Measurements from ENCODE around the gene FOXI1. TPM values are rescaled to one million over a fixed set of nuclear protein-coding genes. Genes with fewer than 3 reads are reported as not detected.

FOXI1 gene
- total RNA-seq, 2 experiments from 2014 or later = 0.28 TPM; not detected in 1

DNA sequence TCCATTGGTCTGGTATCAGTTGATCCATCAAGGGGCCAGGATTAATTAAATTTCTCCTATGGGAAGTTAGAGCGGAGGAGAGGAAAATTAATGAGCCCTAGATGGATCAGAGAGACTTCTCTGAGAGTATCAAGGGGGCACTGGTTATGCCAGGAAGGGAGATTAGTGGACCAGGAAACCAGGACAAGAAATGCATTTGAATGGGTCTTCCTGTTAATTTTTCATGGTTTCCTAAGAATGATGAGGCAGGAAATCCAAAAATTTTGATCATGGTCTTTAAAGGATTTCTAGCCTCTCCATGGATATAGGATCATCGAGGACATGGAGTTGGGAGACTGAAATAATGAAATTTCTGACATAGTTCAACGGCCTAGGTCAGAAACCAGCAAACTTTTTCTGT, 30.8 kb downstream of the FOXI1 start:
- TF ChIP-seq, protein P1, sequence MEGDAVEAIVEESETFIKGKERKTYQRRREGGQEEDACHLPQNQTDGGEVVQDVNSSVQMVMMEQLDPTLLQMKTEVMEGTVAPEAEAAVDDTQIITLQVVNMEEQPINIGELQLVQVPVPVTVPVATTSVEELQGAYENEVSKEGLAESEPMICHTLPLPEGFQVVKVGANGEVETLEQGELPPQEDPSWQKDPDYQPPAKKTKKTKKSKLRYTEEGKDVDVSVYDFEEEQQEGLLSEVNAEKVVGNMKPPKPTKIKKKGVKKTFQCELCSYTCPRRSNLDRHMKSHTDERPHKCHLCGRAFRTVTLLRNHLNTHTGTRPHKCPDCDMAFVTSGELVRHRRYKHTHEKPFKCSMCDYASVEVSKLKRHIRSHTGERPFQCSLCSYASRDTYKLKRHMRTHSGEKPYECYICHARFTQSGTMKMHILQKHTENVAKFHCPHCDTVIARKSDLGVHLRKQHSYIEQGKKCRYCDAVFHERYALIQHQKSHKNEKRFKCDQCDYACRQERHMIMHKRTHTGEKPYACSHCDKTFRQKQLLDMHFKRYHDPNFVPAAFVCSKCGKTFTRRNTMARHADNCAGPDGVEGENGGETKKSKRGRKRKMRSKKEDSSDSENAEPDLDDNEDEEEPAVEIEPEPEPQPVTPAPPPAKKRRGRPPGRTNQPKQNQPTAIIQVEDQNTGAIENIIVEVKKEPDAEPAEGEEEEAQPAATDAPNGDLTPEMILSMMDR (IDR thresholded peaks at IDR 0.05) = no peak
- no peaks in the 10 kb centered on the region for H3K36me3 Mint-ChIP-seq (ENCODE audit: low read depth)
- H3K9me3 Mint-ChIP-seq = no peaks in the 10 kb centered on the region
- H3K4me3 Mint-ChIP-seq = no peak overlapping the region
- Histone ChIP-seq H3K36me3 (ENCODE audit: insufficient read depth, low read length) (no peaks in the 10 kb centered on the region), H3K4me1 (ENCODE audit: insufficient read depth, low read length) (no peaks in the 10 kb centered on the region), H3K9me3 (ENCODE audit: control insufficient read depth in 1 of 2, insufficient read depth in 1 of 2, low read length in 2 of 2) (no peaks in the 10 kb centered on the region), H3K27me3 (ENCODE audit: control insufficient read depth in 1 of 2, insufficient read depth in 2 of 2, low read length in 2 of 2) (peaks cover 0 to 6% of the 10 kb centered on the region in 2 experiments), H3K27ac (ENCODE audit: low read depth in 1 of 2, low read length in 2 of 2) (no peak overlapping the region), H3K4me3 (ENCODE audit: low read length) (no peak overlapping the region)
- ChIA-PET CTCF (no interaction called here), POLR2A (no interaction called here)
- intact Hi-C loops (cut with DNase I, micrococcal nuclease) = no loop called here
- no peak overlapping the region for H3K27ac Mint-ChIP-seq
- no peak for DNase-seq
- peaks cover 14% of the 10 kb centered on the region for H3K27me3 Mint-ChIP-seq
- H3K4me1 Mint-ChIP-seq (ENCODE audit: low read depth) = no peaks in the 10 kb centered on the region
- no peak for ATAC-seq (ENCODE audit: poor library complexity)

DNA sequence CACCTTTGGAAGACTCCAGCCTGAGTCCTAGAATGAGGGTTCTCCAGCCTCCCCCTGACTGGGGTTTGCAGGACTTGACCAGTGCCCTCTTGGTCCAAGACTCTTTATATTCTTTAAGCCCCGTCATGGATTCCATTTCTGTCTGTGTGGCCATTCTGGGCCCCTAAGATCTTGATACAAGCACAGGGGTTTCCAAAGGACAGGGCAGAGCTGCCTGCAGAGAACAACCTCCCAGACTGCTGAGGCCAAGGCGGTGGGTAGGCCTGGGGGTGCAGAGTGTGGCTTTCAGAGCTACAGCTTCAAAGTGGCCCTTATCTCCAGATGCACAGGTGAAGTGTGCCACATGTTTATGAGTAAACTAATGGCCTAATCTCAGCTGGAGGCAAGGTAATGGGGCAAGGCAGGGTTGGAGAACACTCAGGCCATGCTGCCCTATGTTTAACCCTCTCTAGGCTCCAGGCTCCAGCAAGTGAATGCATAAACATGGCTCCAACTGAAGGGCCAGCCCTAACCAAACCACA, 32.1 kb downstream of the FOXI1 start:
- Histone ChIP-seq H3K27ac (ENCODE audit: low read depth in 1 of 2, low read length in 2 of 2) (no peak overlapping the region), H3K4me3 (ENCODE audit: low read length) (no peak overlapping the region), H3K27me3 (ENCODE audit: control insufficient read depth in 1 of 2, insufficient read depth in 2 of 2, low read length in 2 of 2) (peaks cover 0 to 2% of the 10 kb centered on the region in 2 experiments), H3K36me3 (ENCODE audit: insufficient read depth, low read length) (no peaks in the 10 kb centered on the region), H3K9me3 (ENCODE audit: control insufficient read depth in 1 of 2, insufficient read depth in 1 of 2, low read length in 2 of 2) (no peaks in the 10 kb centered on the region), H3K4me1 (ENCODE audit: insufficient read depth, low read length) (no peaks in the 10 kb centered on the region)
- intact Hi-C loops (cut with DNase I, micrococcal nuclease) = no loop called here
- ATAC-seq (ENCODE audit: poor library complexity) = no peak
- Mint-ChIP-seq H3K4me1 (ENCODE audit: low read depth) (no peaks in the 10 kb centered on the region), H3K27me3 (peaks cover 9% of the 10 kb centered on the region), H3K4me3 (no peak overlapping the region), H3K9me3 (no peaks in the 10 kb centered on the region), H3K27ac (no peak overlapping the region), H3K36me3 (ENCODE audit: low read depth) (no peaks in the 10 kb centered on the region)
- ChIA-PET POLR2A (no interaction called here), CTCF (no interaction called here)
- TF ChIP-seq, protein P1 (IDR thresholded peaks at IDR 0.05) = no peak
- DNase-seq = no peak

- intact Hi-C loops (cut with DNase I, micrococcal nuclease) = no loop called here
- H3K9me3 ChIP-seq (ENCODE audit: control insufficient read depth in 1 of 2, insufficient read depth in 1 of 2, low read length in 2 of 2) = no peaks in the 10 kb centered on the region
- Mint-ChIP-seq H3K4me3 (no peak overlapping the region), H3K27ac (no peak overlapping the region), H3K4me1 (ENCODE audit: low read depth) (no peaks in the 10 kb centered on the region), H3K27me3 (peaks cover 8% of the 10 kb centered on the region), H3K36me3 (ENCODE audit: low read depth) (no peaks in the 10 kb centered on the region), H3K9me3 (no peaks in the 10 kb centered on the region)
- H3K27ac ChIP-seq (ENCODE audit: low read depth in 1 of 2, low read length in 2 of 2) = no peak overlapping the region
- TF ChIP-seq, protein P1 (IDR thresholded peaks at IDR 0.05) = no peak
- ChIA-PET CTCF (no interaction called here), POLR2A (no interaction called here)
- ATAC-seq (ENCODE audit: poor library complexity) = no peak
- H3K4me1 ChIP-seq (ENCODE audit: insufficient read depth, low read length) = no peaks in the 10 kb centered on the region
- H3K27me3 ChIP-seq (ENCODE audit: control insufficient read depth in 1 of 2, insufficient read depth in 2 of 2, low read length in 2 of 2) = no peaks in the 10 kb centered on the region
- H3K4me3 ChIP-seq (ENCODE audit: low read length) = no peak overlapping the region
- DNase-seq = no peak
- H3K36me3 ChIP-seq (ENCODE audit: insufficient read depth, low read length) = no peaks in the 10 kb centered on the region
These were observed 32.6 kb downstream of the FOXI1 start for GRCh38 chr5:170138273-170138672.

Data from CD4-positive, alpha-beta T cell (primary cell).